A673 (cell line): ENCODE results near the gene SSR1.

ENCODE experiments used
- EZH2 ChIP-seq: fragments of 200-600 bp; sonication (generic); IDR thresholded peaks from 2 replicates; pipeline ENCODE4 v1.6.1; 2017; ENCODE audit warnings: borderline replicate concordance, low read depth, mild to moderate bottlenecking, mixed read lengths, antibody characterized with exemption, low read length; ENCODE audit not compliant: poor library complexity, severe bottlenecking
- TF ChIP-seq, protein P1 (sequence below): fragments of 300-800, 200-600 bp; sonication (generic); conservative IDR thresholded peaks from 2 replicates; pipeline ENCODE4 v1.5.1; 2017; ENCODE audit warnings: low read depth, mild to moderate bottlenecking, antibody characterized with exemption, low read length, moderate library complexity, mixed read lengths

DNA sequence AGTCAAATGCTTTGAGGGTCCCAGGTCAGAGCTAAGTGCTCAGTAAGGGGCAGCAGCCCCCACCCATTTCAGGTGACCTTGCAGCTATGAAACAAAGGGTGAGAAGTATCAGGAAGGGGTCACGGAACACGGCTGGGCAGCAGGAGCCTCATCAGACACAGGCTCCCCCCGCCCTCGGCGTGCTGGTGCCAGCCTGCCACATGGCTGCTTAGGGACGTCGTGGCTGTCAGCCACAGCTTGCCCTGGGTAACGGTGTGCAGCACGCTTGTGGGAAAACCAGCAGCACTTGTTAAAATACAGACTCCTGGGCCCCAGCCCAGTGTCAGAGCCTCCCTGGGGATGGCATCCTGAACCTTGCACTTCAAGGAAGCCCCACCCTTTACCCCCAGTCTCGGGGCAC, 39.3 kb downstream of the SSR1 start:
- TF ChIP-seq, protein P1, sequence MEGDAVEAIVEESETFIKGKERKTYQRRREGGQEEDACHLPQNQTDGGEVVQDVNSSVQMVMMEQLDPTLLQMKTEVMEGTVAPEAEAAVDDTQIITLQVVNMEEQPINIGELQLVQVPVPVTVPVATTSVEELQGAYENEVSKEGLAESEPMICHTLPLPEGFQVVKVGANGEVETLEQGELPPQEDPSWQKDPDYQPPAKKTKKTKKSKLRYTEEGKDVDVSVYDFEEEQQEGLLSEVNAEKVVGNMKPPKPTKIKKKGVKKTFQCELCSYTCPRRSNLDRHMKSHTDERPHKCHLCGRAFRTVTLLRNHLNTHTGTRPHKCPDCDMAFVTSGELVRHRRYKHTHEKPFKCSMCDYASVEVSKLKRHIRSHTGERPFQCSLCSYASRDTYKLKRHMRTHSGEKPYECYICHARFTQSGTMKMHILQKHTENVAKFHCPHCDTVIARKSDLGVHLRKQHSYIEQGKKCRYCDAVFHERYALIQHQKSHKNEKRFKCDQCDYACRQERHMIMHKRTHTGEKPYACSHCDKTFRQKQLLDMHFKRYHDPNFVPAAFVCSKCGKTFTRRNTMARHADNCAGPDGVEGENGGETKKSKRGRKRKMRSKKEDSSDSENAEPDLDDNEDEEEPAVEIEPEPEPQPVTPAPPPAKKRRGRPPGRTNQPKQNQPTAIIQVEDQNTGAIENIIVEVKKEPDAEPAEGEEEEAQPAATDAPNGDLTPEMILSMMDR: no peak
- no peak for TF ChIP-seq EZH2
